ENCODE results near the gene OR1K1.

The OR1K1 gene

DNA sequence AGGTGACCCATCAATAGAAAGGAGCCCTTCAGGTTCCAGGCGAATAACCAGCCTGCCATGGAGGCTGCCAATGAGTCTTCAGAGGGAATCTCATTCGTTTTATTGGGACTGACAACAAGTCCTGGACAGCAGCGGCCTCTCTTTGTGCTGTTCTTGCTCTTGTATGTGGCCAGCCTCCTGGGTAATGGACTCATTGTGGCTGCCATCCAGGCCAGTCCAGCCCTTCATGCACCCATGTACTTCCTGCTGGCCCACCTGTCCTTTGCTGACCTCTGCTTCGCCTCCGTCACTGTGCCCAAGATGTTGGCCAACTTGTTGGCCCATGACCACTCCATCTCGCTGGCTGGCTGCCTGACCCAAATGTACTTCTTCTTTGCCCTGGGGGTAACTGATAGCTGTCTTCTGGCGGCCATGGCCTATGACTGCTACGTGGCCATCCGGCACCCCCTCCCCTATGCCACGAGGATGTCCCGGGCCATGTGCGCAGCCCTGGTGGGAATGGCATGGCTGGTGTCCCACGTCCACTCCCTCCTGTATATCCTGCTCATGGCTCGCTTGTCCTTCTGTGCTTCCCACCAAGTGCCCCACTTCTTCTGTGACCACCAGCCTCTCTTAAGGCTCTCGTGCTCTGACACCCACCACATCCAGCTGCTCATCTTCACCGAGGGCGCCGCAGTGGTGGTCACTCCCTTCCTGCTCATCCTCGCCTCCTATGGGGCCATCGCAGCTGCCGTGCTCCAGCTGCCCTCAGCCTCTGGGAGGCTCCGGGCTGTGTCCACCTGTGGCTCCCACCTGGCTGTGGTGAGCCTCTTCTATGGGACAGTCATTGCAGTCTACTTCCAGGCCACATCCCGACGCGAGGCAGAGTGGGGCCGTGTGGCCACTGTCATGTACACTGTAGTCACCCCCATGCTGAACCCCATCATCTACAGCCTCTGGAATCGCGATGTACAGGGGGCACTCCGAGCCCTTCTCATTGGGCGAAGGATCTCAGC, at the start of gene OR1K1:
TSS of gene OR1K1 (plus strand) at position 58 of the 995 bp plus-strand sequence. CDS start at position 58, 0 bp downstream.
- DNase-seq = no peak

- no peak for DNase-seq
Measured at GRCh38 chr9:122754825-122755224, 45.1 kb upstream of the OR1K1 start.

- DNase-seq = no peak
Measured at GRCh38 chr9:122767817-122768216, 32.1 kb upstream of the OR1K1 start.

DNA sequence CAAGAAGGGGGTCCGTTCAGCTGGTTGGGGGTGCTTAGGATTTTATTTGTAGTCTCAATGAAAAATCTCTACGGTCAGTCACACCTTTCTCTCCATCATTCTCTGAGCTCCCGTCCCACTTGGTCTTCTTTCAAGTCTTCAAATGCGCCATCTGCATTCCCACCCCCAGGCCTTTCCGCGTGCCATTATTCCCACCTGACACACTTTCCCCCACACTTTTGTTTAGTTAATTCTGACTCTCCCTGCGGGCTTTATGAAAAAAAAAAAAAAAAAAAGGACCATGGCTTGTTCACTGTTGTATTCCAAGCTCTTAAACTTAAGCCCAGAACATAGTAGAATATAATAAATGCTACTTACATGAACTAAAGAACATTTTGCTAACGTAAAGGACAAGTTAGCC, 22.9 kb upstream of the OR1K1 start:
- no peak for DNase-seq

DNA sequence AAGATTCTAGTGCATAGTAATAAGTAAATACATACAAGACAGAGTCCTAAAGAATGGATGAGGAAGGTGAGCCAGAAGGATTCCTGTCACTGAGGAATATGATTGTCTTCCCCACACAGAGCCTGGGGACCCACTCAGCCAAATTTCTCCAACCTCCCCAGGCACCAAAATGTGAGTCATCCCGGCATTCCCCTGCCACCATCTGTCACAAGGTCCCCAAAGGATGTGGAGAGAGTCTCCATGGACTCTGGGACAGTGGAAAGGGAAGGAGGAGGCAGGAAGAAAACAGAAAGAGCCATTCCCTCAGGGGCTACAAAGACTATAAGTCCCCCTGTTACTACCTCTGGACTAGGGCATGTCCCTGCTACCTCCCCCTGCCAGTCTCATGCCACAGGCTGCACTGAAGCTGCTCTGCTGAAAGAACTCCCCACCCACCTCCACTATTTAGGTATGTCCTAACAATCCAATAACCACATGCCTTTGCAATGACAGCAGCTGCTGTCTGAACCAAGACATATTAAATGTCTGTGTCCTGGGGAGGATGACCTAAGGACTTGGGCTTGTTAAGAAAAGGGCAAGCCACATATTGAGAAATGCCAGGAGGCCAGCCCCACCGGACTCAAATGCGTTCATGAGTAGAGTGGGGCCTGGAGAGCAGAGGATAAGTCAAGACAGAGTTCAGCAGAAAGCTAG, 21.8 kb upstream of the OR1K1 start:
- DNase-seq = no peak

DNA sequence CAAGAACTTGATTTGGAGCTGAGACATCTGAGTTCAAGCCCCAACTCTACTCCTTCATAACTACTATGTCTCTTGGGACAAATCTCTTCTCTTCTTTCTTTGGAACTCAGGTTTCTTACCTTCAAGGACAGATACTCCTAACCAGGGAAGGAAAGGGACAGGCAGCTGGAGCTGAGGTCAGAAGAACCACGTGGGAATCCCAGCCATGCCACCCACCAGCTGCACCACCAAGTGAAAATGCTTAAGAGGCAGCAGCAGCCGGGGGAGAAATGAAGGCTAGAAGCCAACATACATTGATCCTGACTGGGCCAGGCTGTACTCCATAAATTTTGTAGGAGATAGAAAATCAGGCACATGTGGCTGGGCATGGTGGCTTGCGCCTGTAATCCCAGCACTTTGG, 20.7 kb upstream of the OR1K1 start:
- no peak for DNase-seq

DNA sequence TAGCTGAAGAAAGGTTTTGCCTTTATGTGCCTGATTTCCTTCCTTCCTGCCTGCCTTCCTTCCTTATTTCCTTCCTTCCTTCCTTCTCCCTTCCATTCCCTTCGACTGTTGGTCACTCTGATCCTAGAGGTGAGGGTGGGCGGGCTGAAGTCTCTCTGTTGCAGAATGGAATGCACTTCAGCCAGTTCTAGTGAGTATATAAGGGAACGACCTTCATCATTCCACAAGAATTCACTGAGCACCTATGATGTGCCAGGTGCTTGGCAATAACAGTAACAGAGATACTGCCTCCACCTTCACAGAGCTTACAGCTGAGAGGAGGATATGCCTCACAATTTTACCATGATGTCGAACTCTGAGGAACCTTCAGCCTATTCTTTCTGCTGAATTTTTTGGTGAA, 19.9 kb upstream of the OR1K1 start:
- no peak for DNase-seq

- no peak for DNase-seq
Measured at GRCh38 chr9:122781671-122782070, 18.3 kb upstream of the OR1K1 start.

DNA sequence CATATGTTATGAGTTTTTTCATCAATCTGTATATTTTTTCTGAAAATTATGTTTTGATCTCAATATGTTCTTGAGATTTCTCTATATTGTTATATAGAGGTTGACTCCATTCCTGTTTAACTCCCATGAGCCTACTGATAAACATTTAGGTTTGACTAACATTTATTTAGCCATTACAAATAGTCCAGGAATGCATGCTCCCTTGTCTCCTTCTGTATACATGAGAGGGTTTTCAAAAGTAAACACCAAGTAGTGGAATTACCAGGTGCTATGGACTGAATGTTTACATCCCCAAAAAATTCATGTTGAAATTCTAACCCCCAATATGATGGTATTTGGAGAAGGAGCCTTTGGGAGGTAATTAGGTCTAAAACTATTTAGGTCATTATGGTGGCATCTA, 14.7 kb upstream of the OR1K1 start:
- DNase-seq = no peak

DNA sequence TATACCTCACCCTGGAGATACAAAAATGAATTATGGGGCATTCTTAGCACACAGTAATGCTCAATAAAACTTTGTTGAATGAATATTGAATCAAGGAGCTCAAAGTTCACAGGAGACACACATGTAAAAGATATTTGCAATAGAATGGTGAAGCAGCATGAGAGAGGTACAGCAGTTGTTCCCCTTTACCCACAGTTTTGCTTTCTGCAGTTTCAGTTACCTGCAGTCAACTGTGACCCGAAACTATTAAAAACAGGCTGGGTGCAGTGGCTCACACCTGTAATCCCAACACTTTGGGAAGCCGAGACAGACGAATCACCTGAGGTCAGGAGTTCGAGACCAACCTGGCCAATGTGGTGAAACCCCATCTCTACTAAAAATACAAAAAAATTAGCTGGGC, 13.6 kb upstream of the OR1K1 start:
- no peak for DNase-seq

GRCh38 chr9:122788831-122789230, 11.1 kb upstream of the OR1K1 start, which contains the start of gene OR5C1:
Gene OR5C1, plus strand, starts transcription at chr9:122788933. Its CDS starts 0 bp downstream, at chr9:122788933.
- no peak for DNase-seq

- no peak for DNase-seq
Measured at GRCh38 chr9:122789256-122790046, 10.5 kb upstream of the OR1K1 start.

GRCh38 chr9:122791872-122792669, 7.9 kb upstream of the OR1K1 start:
- no peak for DNase-seq

DNA sequence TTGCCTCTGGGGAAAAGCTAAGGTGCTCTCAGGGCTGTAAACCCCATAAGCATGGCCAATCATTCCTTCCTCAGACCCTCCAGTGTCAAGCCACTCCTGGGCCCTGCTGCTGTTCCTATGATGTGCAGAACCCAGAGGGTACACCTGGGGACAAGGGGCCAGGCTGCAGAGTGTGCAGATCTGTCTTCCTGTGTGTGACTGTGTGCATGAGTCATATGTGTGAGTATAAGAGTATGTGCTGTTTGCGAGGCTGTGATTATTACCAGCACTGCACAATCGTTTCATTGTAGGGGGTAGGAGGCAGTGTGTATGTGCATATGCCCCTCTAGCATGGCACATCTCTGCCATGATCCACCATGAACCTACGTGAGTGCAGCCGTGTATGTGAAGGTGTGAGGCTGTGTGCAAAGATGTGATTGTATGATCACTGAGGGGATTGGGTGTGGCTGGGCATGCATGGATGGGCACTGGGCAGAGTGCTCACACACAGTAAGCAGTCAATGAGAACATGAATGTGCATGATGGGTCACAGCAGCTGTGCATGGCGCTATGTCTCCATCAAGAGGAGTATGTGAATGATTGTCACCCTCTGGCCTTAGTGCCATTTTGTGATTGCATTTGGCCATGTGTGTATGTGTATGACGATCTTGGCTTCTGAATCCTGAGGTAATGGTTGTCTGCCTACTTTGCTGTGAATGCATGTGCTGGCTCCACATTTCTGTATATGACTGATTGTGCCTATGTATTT, 2.4 kb upstream of the OR1K1 start:
- no peak for DNase-seq

DNA sequence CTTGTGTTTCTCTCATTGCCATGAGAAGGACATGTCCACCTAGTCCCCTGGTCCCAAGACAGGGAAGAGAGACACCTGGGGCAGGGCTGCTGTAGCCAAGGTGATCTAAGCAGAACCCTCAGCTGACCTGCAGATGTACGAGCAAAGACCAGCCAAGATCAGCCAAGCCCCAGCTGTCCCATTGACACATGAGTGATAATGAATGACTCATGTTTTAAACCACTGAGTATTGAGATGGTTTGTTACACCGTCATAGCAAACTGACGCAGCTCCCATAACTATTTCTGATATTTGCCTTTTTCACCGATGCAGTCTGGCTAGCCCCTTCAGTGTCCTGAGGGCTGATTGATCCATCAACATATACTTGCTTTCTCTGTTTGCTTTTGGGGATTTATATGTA, 6.7 kb downstream of the OR1K1 start:
- DNase-seq = no peak

DNA sequence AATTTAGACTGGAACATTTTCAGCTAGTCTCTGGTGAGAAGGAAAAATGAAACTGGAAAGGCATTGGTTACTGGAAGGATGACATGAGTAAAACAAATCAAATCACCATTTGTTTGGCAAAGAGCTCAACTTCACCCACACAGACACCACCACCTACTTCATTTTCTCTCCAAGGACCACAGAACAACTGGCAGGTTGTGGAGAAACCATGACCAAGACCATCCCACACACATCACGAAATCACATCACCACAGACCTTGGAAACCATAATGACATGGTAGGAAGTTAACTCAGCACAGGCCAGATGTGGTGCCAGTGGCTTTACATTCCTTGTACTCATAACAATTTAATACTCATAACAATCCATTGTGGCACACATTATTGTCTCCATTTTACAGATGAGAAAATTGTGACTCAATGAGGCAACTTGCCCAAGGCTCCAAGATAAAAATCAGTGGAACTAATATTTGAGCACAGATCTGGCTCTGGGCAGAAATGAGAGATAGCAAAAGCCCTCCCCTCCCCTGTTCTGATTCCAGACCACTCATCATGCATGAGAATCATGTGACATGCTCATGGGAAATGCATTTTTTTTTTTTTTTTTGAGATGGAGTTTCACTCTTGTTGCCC, 7.5 kb downstream of the OR1K1 start:
- no peak for DNase-seq

DNA sequence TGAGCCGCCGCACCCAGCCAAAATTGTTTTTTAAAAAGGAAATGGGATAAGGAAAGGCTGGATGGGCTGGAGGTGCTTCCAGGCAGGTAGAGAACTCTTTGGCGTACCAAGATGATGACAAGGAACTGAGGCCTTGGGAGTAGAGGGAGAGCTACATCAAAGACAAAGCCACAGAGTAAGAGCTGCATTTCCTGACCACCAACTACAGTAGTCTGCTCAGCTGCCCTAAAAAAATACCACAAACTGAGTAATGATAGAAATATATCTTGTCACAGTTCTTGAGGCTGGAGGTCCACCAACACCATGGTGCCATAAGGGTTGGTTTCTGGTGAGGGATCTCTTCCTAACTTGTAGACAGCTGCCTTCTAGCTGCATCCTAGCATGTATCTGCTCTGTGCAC, 8.2 kb downstream of the OR1K1 start:
- DNase-seq = no peak

DNA sequence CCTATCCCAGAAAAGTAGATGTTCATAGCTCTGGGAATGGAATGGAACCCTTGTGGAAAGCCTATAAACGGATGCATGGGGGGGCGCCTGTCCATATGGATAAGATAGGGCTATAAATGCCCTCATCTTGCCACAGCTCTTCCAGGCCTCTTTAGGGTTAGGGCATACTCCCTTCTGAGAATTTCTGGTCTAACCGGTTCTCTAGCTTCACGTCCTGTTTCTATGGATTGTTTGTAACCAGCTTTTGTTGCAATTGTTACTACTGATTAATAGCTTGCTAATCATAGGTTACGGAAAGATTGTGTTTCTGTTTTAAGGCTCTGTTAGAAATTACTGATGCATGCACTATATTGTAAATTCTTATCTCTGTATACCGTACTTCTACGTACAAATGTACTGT, 9.3 kb downstream of the OR1K1 start:
- DNase-seq = peak; percentile 77

DNA sequence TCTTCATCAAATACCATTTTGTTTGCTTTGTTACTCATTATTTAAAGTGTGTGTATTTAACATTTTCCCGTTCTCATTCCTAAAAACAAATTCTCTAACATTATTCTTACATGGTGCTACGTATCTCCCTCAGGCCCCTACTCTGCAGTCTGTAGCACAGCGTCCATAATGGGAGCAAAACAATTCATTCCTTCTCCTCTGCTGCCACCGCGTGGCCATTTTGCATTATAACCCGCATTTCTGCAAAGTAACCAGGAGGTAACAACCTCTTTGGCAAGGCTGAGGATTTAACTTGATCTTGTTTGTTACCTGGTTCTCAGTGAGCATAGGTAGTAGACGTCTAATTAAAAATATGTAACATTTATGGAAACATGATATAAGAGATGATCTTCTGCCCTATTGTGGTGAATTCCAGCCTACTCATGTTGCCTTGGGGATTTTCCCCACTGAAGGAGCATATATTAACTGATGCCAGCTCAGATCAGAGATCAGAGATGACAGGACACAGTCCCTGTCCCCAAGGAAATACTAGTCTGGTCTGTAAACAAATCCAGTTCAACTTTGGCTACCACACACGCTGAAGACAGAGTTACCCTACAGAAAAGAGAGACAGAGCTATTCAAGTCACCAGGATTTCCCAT, 10.5 kb downstream of the OR1K1 start:
- peak; percentile 78 for DNase-seq

GRCh38 chr9:122812736-122813135, 12.8 kb downstream of the OR1K1 start:
- DNase-seq = no peak

GRCh38 chr9:122814545-122814944, 14.6 kb downstream of the OR1K1 start:
- DNase-seq = no peak
